Esophagus (tissue), 2 donors: ENCODE measurements around the gene EBF4. TPM values are rescaled to one million over a fixed set of nuclear protein-coding genes. Genes with fewer than 3 reads are reported as not detected.

Experiments
- polyA plus RNA-seq, 2 donors: library from polyadenylated mRNA; stranded (reverse); fragments of 200-250 nt; gene quantifications; one replicate each; pipeline ENCODE4 v1.2.3, GENCODE V29; 2013
- donor health status: healthy with polysubstance abuse.
- donor health status: Bipolar disorder and iron deficiency.

The EBF4 gene
- polyA plus RNA-seq, 2 donors: 4.8 to 7.0 TPM

Other genes with a start within 250 kb of the EBF4 start
- gene SNRPB, start 222.0 kb upstream of the EBF4 start, polyA plus RNA-seq: 100 to 1,000 TPM; 138 to 273 TPM
- gene ZNF343, start 183.9 kb upstream of the EBF4 start, polyA plus RNA-seq: 1 to 10 TPM; 4.4 to 4.6 TPM
- not detected for gene TMC2, start 156.2 kb upstream of the EBF4 start, polyA plus RNA-seq
- gene NOP56, start 40.1 kb upstream of the EBF4 start, polyA plus RNA-seq: 100 to 1,000 TPM; 135 to 175 TPM
- 10 to 100 TPM; 58.8 to 89.2 TPM for gene IDH3B, start 28.6 kb upstream of the EBF4 start, polyA plus RNA-seq
- gene CPXM1, start 107.8 kb downstream of the EBF4 start, polyA plus RNA-seq: 1 to 10 TPM in 1 of 2 donors, under 1 TPM in 1; 0.28 to 2.5 TPM
- gene C20orf141, start 122.2 kb downstream of the EBF4 start, polyA plus RNA-seq: not detected
- not detected for gene TMEM239, start 123.6 kb downstream of the EBF4 start, polyA plus RNA-seq
- 10 to 100 TPM; 18.0 to 49.3 TPM for gene PCED1A, start 147.9 kb downstream of the EBF4 start, polyA plus RNA-seq
- gene VPS16, start 148.0 kb downstream of the EBF4 start, polyA plus RNA-seq: 10 to 100 TPM; 28.6 to 35.8 TPM
- 10 to 100 TPM; 11.5 to 21.7 TPM for gene PTPRA, start 180.7 kb downstream of the EBF4 start, polyA plus RNA-seq